Tibial nerve (tissue), 3 donors: Measurements from ENCODE around the gene FETUB.
"Not testable (repeated sequence)": the region's sequence is repeated elsewhere in the genome, so short reads cannot be mapped to it uniquely, and the experiment has no call there.

Source experiments
- POLR2A ChIP-seq, 2 donors: fragments of 450-650 bp; IDR thresholded peaks; one replicate each; pipeline ENCODE4 v1.6.1; 2017; ENCODE audit warnings: antibody characterized with exemption in 2 of 2, mild to moderate bottlenecking in 2 of 2, moderate library complexity in 2 of 2
- TF ChIP-seq, protein P1 (sequence below), 5 experiments: fragments of 200-600 bp in 3 of 5; fragments of 450-650 bp in 2 of 5; sonication (generic) in 3 of 5; IDR thresholded peaks; one replicate each; pipeline ENCODE4 v1.5.1; 2016 to 2019; ENCODE audit warnings: antibody characterized with exemption in 5 of 5, mild to moderate bottlenecking in 3 of 5, moderate library complexity in 2 of 5

DNA sequence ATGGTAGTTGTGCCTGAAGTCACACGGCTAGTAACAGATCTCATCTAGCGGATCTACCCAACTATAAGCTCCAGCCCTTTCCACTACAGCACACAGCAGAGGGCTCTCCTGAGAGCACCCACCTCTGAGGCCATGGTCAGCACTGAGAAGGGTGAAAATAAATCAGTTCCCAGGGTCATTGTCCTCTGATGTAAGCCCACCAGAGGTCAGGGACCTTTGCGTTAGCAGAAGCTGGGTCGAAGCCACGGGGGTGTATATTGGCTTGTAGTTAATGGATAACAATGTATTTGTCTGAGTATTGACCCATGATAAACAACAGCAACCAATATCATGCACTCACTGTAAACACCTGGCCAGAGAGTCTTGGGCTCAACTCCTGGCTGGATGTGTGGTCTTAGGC lies 6.0 kb upstream of the FETUB start:
- TF ChIP-seq, protein P1, sequence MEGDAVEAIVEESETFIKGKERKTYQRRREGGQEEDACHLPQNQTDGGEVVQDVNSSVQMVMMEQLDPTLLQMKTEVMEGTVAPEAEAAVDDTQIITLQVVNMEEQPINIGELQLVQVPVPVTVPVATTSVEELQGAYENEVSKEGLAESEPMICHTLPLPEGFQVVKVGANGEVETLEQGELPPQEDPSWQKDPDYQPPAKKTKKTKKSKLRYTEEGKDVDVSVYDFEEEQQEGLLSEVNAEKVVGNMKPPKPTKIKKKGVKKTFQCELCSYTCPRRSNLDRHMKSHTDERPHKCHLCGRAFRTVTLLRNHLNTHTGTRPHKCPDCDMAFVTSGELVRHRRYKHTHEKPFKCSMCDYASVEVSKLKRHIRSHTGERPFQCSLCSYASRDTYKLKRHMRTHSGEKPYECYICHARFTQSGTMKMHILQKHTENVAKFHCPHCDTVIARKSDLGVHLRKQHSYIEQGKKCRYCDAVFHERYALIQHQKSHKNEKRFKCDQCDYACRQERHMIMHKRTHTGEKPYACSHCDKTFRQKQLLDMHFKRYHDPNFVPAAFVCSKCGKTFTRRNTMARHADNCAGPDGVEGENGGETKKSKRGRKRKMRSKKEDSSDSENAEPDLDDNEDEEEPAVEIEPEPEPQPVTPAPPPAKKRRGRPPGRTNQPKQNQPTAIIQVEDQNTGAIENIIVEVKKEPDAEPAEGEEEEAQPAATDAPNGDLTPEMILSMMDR (IDR thresholded peaks at IDR 0.05): not testable (repeated sequence)
- TF ChIP-seq POLR2A (IDR thresholded peaks at IDR 0.05): not testable (repeated sequence)
